GM12873 (cell line): ENCODE data around the gene DNAH7.

Experiments used
- TF ChIP-seq, protein P1 (sequence below): IDR thresholded peaks from 2 replicates; pipeline ENCODE4 v1.5.1; 2012; ENCODE audit warnings: low read depth, mild to moderate bottlenecking, moderate library complexity, low read length, control low read depth; ENCODE audit not compliant: insufficient read depth; ENCODE audit errors: missing control alignments

DNAH7 gene

DNA sequence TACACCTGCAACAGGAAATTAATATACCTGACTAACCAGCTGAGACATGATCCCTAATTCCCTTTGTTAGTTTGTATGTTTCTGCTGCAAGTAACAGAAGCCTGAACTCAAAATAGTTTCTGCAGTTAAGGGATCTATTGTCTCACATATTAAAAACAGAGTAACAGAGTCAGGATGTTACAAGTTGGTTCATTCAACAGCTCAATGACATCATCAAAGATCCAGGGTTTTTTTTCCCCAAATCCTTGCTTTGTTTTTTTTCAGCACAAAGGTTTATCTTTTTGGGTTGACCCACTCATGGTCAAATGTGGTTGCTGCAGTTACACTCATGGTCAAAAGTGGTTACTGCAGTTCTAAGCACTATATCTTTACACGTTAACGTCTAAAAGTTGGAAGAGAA, 35.0 kb upstream of the DNAH7 start:
- TF ChIP-seq, protein P1, sequence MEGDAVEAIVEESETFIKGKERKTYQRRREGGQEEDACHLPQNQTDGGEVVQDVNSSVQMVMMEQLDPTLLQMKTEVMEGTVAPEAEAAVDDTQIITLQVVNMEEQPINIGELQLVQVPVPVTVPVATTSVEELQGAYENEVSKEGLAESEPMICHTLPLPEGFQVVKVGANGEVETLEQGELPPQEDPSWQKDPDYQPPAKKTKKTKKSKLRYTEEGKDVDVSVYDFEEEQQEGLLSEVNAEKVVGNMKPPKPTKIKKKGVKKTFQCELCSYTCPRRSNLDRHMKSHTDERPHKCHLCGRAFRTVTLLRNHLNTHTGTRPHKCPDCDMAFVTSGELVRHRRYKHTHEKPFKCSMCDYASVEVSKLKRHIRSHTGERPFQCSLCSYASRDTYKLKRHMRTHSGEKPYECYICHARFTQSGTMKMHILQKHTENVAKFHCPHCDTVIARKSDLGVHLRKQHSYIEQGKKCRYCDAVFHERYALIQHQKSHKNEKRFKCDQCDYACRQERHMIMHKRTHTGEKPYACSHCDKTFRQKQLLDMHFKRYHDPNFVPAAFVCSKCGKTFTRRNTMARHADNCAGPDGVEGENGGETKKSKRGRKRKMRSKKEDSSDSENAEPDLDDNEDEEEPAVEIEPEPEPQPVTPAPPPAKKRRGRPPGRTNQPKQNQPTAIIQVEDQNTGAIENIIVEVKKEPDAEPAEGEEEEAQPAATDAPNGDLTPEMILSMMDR, result no peak

- TF ChIP-seq, protein P1, result no peak
These were observed 32.8 kb upstream of the DNAH7 start for GRCh38 chr2:196101325-196101991.

DNA sequence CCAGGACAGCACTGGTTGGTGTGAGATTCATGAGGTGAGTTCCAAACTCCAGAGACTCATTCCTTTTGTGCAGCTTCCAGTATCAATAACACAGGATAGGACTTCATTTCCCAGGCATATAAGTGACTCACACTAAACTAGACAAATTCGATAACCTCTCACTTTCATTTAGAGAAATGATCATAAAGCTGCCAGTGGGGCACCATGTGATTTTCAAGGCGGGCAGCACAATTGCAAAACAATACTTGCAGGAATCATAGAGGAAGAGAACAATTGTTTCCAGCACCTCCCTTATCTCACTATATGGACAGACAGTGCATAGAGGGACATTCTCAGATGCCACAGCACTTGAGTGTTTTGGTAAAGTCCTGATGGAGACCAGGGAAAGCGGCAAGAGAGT, 31.3 kb upstream of the DNAH7 start:
- TF ChIP-seq, protein P1, result no peak

DNA sequence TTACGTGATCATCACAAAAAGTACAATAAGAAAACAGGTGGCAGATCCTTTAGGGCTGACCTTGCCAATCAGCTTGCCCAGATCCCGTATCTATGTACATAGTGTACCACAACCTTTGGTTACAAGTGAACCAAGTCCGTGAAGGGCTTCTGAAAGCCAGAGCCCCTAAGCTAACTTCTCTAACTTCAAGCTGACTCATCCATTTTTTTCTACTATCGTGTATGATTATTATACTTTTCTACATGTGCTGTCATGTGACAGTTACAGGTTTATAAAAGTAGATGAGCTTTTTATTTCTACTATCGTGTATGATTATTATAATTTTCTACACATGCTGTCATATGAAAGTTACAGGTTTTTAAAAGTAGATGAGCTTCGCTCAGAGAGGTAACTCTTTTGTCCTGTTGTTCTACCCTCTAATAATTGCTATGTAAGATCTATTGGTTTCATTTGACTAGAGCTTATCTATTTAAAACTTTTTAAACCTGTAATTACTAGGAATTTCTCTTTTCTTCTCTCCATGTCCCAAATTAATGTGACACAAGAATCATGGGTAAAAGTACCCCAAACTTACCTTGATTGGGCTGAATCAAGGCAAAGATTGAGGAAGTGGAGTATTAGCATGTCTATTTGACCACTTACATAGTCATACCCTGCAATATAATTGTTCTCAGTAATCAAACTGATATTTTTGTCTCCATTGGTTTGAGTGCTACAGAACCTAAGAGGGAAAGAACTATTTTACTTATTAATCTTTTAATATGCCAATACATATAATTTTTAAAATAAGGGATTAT, 29.4 kb upstream of the DNAH7 start:
- TF ChIP-seq, protein P1, result no peak

GRCh38 chr2:196096982-196097745, 28.5 kb upstream of the DNAH7 start:
- TF ChIP-seq, protein P1, result no peak

DNA sequence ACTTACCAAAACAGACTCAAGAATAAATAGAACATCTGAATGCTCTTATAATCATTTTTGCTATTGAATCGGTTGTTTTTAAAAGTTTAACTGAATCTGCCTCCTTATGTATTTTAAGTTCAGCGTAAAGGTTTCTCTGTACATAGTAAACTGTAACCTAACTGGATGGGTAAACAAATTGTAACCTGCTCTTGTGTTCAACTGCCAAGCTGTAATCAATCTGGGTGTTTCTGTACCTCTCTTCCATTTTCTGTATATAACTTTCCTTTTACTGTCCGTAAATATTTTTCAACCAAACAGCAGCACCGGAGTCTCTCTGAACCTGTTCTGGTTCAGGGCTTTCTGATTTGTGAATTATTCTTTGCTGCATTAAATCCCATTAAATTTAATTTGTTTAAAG, 27.6 kb upstream of the DNAH7 start:
- TF ChIP-seq, protein P1, result no peak

GRCh38 chr2:196088203-196088602, 19.6 kb upstream of the DNAH7 start:
- TF ChIP-seq, protein P1, result no peak
